ENCODE data around the gene RPS27A.
"Not testable (repeated sequence)": the region's sequence is repeated elsewhere in the genome, so short reads cannot be mapped to it uniquely, and the experiment has no call there.

RPS27A gene

DNA sequence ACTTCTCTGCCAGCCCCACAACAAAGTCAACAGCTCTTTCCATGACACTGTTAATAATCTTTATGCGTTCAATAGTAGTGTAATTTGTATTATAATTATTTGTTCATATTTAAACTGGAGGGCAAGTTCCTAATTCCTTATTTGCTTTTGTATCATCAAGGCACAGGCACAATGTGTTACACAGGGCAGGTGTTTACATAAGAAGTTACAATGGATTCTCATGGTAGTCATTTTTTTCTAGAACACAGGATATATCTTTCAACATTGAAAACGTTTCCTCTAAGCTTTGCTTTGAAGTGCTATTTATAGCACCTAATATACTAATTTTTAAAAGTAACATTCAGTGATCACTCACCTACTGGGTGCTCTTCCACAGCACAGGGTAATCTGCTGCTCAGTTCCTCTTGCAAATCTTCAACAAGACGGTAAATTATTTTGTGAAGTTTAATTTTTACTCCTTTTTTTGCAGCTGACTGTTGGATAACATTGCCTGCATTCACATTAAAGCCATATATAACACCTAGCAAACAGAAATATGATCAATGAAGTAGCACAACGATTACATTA is 7.3 kb downstream of the RPS27A start:
- peak; percentile 15 for DNase-seq

DNA sequence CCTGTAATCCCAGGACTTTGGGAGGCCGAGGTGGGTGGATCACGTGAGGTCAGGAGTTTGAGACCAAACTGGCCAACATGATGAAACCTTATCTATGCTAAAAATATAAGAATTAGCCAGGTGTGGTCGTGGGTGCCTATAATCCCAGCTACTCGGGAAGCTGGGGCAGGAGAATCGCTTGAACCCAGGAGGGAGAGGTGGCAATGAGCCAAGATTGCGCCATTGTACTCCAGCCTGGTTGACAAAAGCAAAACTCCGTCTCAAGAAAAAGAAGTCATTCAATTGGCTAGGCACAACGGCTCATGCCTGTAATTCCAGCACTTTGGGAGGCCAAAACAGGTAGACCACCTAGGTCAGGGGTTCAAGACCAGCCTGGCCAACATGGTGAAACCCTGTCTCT is 9.1 kb downstream of the RPS27A start:
- DNase-seq, result not testable (repeated sequence)

DNA sequence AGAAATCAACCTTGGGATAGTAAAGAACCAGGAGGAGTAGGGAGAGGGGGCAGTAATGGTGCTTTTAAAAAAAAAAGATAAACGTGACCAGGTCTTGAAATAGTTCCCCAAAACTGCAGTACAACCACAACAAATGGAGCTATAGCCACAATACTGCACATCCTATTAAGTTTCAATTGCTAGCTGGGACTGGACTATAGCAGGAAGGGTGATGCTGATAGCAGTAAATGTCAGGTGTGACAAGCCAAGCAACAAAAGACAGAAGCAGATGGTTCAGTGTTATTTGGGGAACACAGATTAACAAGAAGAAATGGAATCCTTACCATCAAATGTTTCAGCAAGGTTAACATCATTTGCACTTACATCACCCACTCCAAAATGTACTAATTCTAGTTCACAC is 10.1 kb downstream of the RPS27A start:
- DNase-seq, result no peak

DNA sequence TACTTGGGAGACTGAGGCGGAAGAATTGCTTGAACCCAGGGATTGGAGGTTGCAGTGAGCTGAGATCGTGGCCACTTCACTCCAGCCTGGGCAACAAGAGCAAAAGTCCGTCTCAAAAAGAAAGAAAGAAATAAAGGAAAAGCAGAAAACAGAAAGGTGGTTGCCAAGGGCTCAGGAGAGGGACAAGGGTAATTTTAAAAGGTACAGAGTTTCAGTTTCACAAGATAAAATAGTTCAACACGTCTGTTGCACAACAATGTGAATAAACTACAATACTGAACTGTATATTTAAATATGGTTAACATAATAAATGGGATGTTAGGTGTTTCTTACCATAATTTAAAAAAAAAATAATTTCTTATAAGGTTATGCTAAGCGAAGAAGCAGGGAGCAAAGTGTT is 12.9 kb downstream of the RPS27A start:
- no peak for DNase-seq

DNA sequence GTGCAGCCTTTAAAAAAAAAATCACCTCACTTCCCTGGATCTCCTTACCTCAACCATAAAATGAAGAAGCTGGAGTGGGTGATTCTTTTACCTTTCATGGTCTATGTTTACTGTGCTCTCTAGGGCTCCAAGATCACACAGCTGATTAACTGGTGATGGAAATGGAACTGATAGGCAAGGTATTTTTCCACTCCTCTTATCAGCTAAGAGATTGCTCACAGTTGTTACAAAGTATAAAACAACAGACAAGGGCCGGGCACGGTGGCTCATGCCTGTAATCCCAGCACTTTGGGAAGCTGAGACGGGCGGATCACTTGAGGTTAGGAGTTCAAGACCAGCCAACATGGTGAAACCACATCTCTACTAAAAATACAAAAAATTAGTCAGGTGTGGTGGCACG is 14.5 kb downstream of the RPS27A start:
- DNase-seq, result no peak

DNA sequence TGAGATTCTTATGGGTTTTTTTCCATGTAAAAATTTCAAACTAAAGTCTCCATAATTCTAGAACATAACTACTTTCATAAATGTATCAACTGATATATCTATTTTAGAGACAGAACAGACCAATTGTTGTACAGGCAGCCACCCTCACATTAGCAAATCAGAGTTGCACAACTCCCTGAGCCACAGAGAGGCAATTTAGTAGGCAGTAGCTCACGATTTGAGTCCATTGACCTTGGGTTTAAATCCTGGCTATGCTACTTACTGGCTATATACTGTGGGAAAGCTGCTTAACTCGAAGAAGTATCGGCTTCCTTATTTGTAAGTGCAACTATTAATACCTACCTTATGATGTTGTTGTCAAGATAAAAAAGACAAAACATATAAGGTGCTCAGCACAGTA is 20.3 kb downstream of the RPS27A start:
- DNase-seq, result no peak

DNA sequence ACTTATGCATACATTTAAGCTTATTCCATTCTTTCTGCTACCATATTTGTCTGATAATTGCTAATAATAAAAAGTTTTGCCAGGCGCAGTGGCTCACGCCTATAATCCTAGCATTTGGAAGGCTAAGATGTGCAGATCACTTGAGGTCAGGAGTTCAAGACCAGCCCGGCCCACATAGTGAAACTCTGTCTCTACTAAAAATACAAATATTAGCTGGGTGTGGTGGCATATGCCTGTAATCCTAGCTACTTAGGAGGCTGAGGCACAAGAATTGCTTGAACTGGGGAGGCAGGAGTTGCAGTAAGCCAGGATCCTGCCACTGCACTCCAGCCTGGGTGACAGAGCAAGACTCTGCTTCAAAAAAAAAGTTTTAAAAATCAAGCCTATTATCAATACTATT is 27.1 kb downstream of the RPS27A start:
- DNase-seq, result not testable (repeated sequence)

DNA sequence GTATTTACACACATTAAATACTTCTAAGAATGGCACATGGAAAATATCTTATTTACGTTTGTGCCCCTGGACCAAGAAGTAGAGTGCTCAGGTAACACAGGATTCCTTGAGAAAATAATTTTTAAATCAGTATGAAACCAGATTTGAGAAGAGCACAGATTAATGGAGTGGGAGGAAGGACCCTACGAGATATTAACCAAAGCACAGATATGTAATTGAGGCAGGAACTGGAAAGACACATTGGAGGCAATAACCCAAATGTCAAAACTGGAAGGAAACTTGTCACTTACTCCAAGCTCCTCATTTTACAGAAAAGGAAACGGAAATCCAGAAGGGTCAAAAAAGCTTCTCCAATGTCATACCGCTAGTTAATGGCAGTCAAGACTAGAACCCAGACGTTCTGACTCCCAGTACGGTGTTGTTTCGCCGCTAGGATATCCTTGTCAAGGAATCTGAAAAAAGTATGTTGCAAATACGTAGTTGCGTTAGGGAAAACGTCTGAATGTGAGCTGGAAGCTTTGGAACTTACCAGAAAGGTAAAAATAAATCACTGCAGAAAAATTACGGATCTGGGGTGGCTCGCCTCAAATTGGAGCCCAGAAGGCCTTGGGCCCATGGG is 35.9 kb downstream of the RPS27A start:
- no peak for DNase-seq

DNA sequence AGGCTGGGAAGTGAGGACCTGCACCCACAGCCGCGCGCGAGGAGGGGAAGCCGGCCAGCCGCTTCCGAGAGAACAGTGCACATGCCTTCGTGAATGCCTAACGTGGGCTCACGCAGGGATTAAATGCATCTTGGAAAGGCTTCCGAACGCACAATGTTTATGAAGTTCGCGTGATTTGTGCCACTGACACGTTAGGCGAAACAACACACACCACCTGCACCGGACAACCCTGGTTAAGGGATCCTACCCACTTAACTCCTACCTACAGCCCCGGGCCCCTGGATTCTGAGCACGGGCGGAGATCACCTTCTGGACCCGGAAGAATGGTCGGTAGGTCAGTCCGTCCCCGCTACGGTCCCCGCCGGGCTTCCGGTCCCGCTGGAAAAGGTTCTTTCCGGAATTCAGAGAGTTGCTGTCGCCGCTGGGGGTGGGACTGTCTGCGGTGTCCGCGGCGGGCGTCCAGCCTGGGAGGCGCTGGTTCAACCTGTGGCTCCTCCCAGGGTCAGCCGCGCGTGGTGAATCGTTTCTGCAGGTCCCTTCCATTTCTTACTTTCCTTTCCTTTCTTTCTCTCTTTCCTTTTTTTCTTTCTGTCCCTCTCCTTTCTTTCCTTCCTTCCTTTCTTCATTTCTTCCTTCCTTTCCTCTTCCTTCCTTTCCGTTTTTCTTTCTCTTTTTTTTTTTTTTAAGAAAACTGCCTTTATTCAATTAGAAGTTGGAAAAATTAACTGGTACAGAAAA is 36.6 kb downstream of the RPS27A start, which contains the start of gene MTIF2:
Gene MTIF2, minus strand, starts transcription at position 325 of the 738 bp plus-strand sequence. CDS start 5,373 bp downstream, outside the sequence.
- DNase-seq, result peak; percentile 95

DNA sequence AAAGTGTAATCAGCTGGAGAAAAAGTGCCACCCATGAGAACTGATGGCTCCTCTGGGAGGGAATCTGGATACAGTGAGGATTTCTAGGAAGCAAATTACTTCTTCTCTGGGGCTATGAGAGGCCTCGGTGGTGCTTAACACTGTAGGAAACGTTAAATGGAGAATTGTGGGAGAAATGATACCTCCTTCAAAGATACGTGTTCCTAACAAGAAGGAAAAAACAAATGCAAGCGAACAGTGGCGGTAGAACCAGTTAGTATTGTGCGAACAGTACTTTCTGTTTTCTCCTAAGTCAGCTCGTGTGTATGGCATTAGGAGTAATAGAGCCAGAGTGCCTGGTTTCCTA is 37.1 kb downstream of the RPS27A start:
- no peak for DNase-seq

DNA sequence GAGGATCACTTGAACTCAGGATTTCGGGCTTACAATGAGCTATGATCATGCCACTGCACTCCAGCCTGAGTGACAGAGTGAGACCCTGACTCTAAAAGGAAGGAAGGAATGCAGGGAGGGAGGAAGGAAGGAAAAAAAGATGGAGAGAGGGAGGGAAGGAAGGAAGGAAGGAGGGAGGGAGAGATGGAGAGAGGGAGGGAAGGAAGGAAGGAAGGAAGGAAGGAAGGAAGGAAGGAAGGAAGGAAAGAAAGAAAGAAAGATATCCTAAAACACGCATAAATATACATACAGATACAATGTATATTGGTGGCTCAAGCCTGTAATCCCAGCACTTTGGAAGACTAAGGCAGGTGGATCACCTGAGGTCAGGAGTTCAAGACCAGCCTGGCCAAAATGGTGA is 41.9 kb downstream of the RPS27A start:
- DNase-seq, result not testable (repeated sequence)

DNA sequence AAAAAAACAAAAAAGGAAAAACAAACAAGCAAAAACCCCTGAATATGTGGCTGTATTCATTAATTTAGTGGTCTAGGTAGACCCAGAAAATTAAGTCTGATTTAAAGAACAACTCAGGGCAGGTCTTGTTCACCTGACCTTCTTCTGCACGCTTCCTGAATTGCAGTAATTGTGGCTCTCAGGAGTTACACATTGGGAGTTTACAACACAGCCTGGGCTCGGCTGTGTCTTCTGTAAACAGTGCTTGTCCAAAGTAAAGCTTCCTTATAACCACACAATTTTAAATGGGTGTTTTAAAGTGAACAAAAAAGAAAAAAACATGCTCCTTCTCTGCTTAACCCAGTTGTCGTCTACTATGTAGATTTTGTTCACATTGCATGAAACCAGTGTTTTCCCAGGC is 44.8 kb downstream of the RPS27A start:
- no peak for DNase-seq

DNA sequence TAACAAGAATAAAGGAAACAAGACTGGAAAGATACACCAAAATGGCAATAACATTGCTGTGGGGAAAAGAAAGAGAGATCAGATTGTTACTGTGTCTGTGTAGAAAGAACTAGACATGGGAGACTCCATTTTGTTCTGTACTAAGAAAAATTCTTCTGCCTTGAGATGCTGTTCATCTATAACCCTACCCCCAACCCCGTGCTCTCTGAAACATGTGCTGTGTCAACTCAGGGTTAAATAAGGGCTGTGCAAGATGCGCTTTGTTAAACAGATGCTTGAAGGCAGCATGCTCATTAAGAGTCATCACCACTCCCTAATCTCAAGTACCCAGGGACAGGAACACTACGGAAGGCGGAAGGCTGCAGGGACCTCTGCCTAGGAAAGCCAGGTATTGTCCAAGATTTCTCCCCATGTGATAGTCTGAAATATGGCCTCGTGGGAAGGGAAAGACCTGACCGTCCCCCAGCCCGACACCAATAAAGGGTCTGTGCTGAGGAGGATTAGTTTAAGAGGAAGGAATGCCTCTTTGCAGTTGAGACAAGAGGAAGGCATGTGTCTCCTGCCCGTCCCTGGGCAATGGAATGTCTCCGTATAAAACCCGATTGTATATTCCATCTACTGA is 46.8 kb downstream of the RPS27A start:
- DNase-seq, result not testable (repeated sequence)

DNA sequence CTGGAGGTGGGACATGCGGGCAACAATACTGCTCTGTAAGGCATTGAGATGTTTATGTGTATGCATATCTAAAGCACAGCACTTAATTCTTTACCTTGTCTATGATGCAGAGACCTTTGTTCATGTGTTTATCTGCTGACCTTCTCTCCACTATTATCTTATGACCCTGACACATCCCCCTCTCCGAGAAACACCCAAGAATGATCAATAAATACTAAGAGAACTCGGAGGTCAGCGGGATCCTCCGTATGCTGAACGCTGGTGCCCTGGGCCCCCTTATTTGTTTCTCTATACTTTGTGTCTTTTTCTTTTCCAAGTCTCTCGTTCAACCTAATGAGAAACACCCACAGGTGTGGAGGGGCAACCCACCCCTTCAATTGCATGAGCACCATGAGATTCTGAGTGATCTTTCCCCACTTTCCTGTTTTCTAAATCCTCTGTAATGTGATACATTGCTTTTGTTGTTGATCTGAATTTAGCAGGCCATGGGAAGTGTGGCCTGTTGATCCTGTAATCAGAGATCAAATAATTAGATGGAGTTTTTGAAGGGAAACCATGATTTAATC is 47.5 kb downstream of the RPS27A start:
- DNase-seq, result not testable (repeated sequence)

DNA sequence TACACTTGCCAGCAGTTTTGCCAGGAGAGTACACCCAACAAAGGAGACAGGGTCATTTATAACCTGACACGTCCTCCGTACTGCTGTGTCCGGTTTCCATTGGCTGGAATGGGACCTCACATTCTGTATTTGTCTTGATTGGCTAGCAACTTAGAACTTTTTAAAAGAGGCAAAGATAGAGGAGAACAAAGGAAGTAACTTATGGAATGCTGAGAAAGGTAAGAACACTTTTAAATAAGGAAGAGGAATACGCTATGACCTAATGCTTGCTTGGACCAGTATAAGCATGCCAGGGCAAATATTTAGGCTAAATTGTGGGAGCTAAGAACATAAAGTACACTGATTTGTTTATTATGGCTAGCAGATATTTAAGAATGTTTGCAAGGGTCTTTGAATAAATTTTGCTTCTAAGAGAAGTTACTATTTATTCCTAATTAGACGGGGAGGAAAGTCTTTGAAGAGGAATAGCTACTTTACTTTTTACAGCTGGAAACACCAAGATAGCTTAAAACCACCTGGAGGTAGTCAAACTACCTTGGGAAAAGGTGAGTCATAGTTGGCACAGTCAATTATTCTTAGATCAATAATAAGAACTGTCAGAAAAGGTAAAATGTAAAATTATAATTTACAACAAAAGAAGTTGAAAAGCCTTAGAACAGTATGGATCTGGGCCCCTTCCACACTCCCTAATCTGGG is 48.5 kb downstream of the RPS27A start:
- not testable (repeated sequence) for DNase-seq

DNA sequence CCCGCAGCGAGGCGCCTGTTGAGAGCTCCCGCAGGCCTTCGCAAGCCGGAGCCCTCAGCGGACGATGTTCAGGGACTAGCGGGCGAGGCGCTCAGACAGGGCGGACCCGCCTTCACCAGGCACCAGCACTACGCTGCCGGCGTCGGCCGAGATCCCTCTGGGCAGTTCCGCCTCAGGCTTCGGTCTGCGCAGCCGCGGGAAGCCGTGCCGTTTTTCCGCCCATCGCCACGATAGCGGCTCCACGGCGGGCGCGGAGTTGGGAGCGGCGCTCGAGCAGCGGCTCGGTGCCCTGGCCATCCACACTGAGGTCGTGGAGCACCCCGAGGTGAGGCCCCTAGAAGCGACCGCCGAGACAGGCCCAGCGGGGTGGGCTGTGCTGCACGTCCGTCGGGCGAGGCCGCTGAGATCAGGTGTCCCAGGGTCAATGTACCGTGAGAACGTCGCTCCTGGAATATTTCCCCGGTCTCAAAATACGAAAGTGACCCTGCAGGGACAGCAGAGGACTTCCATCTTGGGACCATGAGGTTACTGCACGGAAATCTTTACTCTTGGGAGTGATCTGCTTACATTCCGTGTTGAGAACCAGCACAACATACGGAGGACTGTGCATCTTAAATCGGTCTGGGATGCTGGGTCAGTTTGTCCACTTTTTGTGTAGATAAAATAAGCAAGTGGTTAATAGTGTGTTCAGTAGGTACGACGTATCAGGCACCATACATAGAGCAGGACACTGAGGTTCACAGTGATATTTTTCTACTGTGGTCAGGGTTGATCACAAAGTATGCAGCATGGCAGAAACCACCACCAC is 49.8 kb downstream of the RPS27A start:
- DNase-seq, result peak; percentile 81

DNA sequence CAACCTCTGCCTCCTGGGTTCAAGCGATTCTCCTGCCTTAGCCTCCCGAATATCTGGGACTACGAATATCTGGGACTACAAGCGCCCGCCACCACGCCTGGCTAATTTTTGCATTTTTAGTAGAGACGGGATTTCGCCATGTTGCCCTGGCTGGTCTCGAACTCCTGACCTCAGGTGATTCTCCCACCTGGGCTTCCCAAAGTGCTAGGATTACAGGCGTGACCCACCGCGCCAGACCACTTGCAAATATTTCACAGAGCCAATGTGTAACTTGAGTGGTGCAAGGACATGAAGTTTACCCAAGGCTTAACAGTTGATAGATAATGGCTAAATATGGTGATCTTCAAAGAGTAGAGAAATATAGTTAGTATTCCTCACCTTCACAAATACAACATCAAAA is 50.6 kb downstream of the RPS27A start:
- no peak for DNase-seq
